ES-I3 (cell line): Measurements from ENCODE around the gene CRACDL.

ENCODE experiments used
- H3K36me3 ChIP-seq: 2 replicates; pipeline ENCODE4 v1.6.1; 2013; ENCODE audit warnings: mild to moderate bottlenecking, low read length, control low read depth, moderate library complexity; ENCODE audit not compliant: insufficient read depth
- H3K4me1 ChIP-seq: 2 replicates; pipeline ENCODE4 v1.6.1; 2013; ENCODE audit warnings: mild to moderate bottlenecking, control low read depth, low read length; ENCODE audit not compliant: insufficient read depth
- H3K9ac ChIP-seq: 2 replicates; pipeline ENCODE4 v1.6.1; 2013; ENCODE audit warnings: low read depth, mild to moderate bottlenecking, low read length, moderate library complexity
- H3K9me3 ChIP-seq: 2 replicates; pipeline ENCODE4 v1.6.1; 2013; ENCODE audit warnings: mild to moderate bottlenecking, low read length, moderate library complexity; ENCODE audit not compliant: control insufficient read depth, insufficient read depth

Gene CRACDL

GRCh38 chr2:98800330-98801064 is 135.5 kb downstream of the CRACDL start:
- Histone ChIP-seq H3K9me3 (no peaks in the 10 kb centered on the region), H3K4me1 (no peaks in the 10 kb centered on the region), H3K36me3 (no peaks in the 10 kb centered on the region), H3K9ac (no peak overlapping the region)

DNA sequence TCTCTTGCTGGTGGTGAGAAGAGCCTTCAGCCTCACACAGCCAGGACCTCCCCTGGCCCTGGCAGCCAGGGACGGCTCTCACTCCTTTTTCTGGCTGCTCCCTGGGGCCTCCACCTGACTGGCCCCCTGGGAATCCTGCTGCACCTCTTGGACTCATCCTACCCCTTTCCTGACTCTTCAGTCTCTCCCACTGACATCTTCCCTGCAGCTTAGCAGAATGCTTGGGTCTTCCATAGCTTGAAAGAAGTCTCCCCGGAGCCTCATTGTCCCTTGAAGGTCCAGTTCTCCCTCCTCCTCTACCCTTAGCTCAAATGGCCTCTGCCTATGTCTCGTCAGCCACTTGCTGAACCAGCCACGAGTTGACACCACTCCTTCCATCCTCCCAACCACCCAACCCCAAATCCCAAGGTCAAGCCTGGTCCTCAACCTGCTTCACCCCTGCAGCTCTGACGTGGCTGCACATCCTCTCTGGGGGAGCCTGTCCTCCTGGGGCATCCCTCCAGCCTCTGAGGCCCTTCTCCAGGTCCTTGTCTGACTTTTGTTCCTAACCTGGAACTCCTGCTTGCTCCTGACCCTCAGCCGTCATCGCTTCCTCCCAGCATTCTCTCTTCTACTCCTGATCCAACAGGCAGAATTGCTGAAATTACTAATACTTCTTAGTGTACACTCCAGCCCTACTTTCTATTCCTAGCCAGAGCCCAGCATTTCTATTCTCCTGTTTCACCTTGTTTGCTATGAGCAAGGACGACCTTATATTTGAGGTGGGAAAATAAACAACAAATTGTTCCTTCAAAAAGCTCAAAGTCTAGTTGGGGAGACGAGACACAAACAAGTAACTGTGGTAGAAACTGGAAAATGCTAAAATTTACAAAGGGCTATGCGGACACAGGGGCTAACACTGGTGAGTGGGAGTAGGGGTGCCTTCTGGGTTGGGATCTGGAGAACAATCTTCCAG is 136.4 kb downstream of the CRACDL start:
- Histone ChIP-seq H3K9ac (no peak overlapping the region), H3K4me1 (no peaks in the 10 kb centered on the region), H3K36me3 (no peaks in the 10 kb centered on the region), H3K9me3 (no peaks in the 10 kb centered on the region)

- no peaks in the 10 kb centered on the region for H3K4me1 ChIP-seq
- H3K9me3 ChIP-seq = no peaks in the 10 kb centered on the region
- H3K36me3 ChIP-seq = no peaks in the 10 kb centered on the region
- no peak overlapping the region for H3K9ac ChIP-seq
These were observed 139.1 kb downstream of the CRACDL start for GRCh38 chr2:98796775-98797544.

DNA sequence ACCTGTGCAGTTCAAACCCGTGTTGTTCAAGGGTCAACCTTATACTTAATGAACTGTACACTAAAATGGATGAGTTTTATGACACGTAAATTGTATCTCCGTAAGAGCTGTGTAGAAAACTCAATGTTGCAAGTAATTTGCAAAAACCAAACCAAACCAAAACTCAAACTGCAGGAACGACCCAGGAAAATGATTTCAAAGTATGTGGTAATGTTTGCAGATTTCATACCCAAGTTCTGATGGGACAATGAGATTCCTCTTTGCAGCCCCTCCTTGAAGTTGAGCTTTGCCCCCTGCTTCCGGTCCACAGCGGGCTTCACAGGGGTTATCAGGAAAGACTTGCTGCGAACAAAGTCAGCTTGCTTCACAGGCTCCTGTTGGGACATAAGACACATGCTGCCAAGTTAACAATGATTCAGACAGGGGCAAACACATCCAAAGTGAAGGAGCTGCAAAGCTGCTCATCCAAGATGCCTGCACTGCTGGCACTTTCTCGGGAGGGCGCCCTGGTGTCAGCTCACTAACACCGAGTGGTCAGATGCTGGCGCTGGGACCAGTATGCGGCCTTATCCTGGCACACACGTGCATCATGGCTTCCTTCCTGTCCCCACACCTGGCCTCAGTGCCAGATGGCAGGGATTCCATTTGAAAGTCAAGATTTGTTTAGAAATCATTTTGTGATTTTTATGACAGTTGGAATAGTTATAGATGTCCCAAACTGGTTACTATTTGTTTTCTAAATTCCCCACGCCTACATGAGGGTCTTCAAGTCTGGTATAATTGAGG is 139.9 kb downstream of the CRACDL start:
- H3K4me1 ChIP-seq = no peaks in the 10 kb centered on the region
- H3K9me3 ChIP-seq = no peaks in the 10 kb centered on the region
- no peak overlapping the region for H3K9ac ChIP-seq
- no peaks in the 10 kb centered on the region for H3K36me3 ChIP-seq

DNA sequence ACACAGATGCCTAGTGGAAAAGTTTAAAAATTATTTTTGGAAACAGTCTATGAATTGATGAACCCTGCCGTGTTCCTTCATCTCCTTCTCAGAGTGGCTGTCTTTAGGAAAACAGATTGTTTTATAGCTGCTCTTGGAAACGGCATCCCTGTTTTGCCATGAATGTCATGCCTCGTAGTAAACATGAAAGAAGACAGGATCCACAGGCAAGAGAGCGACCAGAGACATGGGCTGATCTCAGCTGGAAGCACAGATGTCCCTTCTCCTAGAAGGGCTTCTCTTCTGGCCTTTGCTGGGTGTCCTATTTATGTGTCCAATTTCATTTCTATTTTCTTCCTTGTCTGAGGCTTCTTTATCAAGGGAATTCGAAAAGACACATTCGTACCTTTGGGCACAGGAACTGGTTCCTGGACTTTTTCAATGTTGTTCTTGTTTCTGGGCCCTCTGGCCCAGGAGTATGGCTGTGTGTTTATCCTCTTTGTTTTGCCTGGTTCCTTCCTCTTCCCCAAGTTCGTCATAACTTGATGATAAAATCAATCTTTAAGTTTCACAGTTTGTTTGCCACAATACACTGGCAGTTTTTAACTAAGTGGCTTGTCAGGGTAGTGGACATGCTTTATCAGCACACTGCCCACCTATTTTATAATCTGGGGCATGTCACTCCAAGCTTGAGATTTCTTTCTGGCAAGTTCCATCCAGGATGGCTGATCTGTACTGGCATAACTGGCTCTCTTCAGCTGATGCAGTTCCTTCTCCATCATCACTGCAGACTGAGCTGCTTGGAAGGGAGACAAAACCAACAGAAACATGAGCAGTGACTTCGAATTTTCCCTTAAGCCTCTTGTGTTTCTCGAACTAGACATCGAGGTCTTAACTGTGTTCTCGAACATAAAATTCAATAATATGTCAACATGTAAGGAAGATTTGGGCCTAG is 141.9 kb downstream of the CRACDL start:
- no peaks in the 10 kb centered on the region for H3K4me1 ChIP-seq
- H3K9ac ChIP-seq = no peak overlapping the region
- H3K9me3 ChIP-seq = no peaks in the 10 kb centered on the region
- no peaks in the 10 kb centered on the region for H3K36me3 ChIP-seq

DNA sequence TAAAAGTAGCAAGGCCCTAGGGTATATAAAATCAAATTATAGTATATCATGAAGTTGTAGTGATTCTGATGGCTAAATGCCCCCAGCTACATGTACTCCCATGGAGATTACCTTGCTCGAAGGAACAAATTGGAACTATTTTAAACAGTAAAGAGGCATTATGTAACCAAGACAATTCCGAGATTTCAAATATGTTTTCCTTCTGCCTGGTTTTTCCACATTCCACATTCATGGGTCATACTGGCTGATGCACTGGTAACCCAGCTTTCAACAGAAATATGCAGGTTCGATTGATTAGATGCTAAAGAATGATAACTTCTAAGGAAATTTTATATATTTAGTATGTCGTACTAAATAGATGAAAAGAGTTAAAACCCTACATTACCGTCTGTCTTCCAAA is 142.8 kb downstream of the CRACDL start:
- H3K36me3 ChIP-seq = no peaks in the 10 kb centered on the region
- H3K4me1 ChIP-seq = no peaks in the 10 kb centered on the region
- no peaks in the 10 kb centered on the region for H3K9me3 ChIP-seq
- H3K9ac ChIP-seq = no peak overlapping the region

- Histone ChIP-seq H3K4me1 (no peaks in the 10 kb centered on the region), H3K9ac (no peak overlapping the region), H3K9me3 (no peaks in the 10 kb centered on the region), H3K36me3 (no peaks in the 10 kb centered on the region)
These were observed 145.8 kb downstream of the CRACDL start for GRCh38 chr2:98790221-98790620.

- no peaks in the 10 kb centered on the region for H3K36me3 ChIP-seq
- H3K9ac ChIP-seq = no peak overlapping the region
- H3K9me3 ChIP-seq = no peaks in the 10 kb centered on the region
- H3K4me1 ChIP-seq = no peaks in the 10 kb centered on the region
These were observed 148.3 kb downstream of the CRACDL start for GRCh38 chr2:98787700-98788099.

DNA sequence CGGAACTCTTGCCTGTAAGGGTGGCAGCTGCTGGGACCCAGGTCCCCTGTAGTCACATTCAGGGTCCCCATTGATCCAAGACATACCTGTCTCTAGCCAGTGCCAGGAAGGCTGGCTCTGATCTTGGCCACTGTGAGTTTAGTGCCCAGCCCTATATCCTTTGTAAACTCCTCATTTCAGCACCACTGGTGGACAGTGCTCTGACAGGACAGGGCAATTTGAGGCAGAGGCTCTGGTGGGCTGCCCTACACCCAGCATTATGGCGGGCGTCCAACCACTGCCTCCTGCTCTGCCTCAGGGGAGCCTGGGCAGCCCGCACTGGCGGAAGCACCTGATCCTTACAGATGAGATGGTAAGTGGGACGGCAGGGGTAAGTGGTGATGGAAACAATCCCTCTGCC is 149.8 kb downstream of the CRACDL start:
- Histone ChIP-seq H3K9ac (no peak overlapping the region), H3K4me1 (no peaks in the 10 kb centered on the region), H3K9me3 (peaks cover 7% of the 10 kb centered on the region; the same call in 1 of the 2 replicates), H3K36me3 (no peaks in the 10 kb centered on the region)

DNA sequence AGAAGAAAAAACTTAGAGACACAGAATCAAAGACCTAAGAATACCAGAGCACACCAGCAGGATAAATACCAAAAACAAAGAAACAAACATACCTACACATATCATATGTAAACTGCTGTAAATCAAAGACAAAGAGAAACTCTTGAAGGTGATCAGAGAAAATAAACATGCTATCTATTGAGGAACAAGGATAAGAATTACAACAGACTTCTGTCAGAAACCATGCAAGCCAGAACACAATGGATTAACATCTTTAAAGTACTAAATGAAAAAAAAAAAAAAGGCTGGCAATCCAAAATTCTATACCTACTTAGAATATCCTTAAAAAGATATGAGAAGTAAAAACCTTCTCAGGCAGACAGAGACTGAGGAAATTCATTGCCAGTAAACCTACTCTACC is 153.5 kb downstream of the CRACDL start:
- Histone ChIP-seq H3K9ac (no peak overlapping the region), H3K4me1 (no peaks in the 10 kb centered on the region), H3K36me3 (no peaks in the 10 kb centered on the region), H3K9me3 (peaks cover 8% of the 10 kb centered on the region; the same call in 1 of the 2 replicates)

DNA sequence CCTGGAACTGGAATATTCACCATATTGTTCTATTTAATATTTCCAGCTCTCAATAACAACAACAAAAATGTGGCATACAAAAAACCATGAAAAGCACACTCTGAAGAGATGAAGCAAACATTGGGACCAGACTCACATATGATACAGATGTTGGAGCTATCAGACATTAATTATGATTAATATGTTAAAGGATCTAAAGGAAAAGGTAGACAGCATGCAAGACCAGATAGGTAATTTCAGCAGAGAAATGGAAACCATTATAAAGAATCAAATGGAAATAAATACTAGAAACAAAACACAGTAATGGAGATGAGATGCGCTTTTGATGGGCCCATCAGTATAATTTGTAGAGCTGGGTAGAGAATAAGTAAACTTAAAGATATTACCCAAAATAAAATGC is 154.2 kb downstream of the CRACDL start:
- Histone ChIP-seq H3K9me3 (peaks cover 8% of the 10 kb centered on the region; the same call in 1 of the 2 replicates), H3K36me3 (no peaks in the 10 kb centered on the region), H3K9ac (no peak overlapping the region), H3K4me1 (no peaks in the 10 kb centered on the region)

DNA sequence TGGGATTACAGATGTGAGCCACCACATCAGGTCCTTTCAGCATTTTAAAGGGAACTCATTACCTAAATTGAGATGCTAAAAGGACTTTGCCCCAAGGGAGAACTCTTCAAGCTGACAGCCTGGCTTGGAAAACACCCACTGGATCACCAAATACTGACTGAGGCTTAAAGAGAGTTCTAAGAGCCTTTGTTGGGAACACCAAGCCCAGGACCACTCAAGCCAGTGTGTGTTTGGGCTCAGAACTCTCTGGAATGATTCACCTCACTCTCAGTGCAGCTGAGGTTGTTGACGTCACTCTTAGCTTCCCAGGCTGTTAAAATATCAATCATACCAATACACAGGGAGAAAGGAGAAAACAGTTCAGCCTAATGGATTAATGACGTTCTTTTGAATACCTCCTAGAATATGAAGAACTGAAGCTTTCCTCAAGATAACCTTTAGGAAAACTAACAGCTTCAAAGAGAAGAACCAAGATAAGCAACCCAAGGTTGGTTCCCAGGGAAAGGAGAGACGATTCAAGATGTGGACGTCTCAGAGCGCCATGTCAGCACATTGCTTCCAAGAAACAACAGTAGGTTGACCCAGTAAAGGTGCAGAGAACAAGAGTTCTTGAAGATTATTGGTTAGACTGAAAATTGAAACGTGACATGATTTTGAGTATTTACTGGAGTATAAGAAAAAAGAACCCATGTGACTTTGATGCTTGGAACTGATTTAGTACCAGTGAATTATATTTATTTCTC is 157.1 kb downstream of the CRACDL start:
- H3K9me3 ChIP-seq = peaks cover 8% of the 10 kb centered on the region; the same call in 1 of the 2 replicates
- no peaks in the 10 kb centered on the region for H3K36me3 ChIP-seq
- H3K4me1 ChIP-seq = peaks cover 3% of the 10 kb centered on the region; the same call in 1 of the 2 replicates
- H3K9ac ChIP-seq = no peak overlapping the region
